Gastrocnemius medialis (tissue), 4 donors: ENCODE measurements around the gene ACBD5.
"Not testable (repeated sequence)": the region's sequence is repeated elsewhere in the genome, so short reads cannot be mapped to it uniquely, and the experiment has no call there.

Experiments used
- POLR2A ChIP-seq, 2 donors: fragments of 450-650 bp; IDR thresholded peaks; one replicate each; pipeline ENCODE4 v1.6.1; 2017; ENCODE audit warnings: antibody characterized with exemption in 2 of 2, mild to moderate bottlenecking in 2 of 2, moderate library complexity in 2 of 2
- TF ChIP-seq, protein P1 (sequence below), 5 experiments: fragments of 450-650 bp in 3 of 5; fragments of 200-600 bp in 2 of 5; sonication (generic) in 2 of 5; IDR thresholded peaks in 4 of 5; conservative IDR thresholded peaks in 1 of 5; 1 replicate in 4 of 5; 2 replicates in 1 of 5; pipeline ENCODE4 v1.5.1; 2016 to 2019; ENCODE audit warnings: antibody characterized with exemption in 5 of 5, mild to moderate bottlenecking in 3 of 5, moderate library complexity in 3 of 5

DNA sequence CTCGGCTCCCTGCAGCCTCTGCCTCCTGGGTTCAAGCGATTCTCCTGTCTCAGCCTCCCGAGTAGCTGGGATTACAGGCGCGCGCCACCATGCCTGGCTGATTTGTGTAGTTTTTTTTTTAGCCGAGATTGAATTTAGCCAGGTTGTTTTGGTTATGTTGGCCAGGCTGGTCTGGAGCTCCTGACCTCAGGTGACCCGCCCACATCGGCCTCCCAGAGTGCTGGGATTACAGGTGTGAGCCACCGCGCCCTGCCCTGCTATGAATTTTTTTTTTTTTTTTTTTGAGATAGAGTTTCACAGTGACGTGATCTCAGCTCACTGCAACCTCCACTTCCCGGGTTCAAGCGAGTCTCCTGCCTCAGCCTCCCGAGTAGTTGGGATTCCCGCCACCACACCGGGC lies 84.0 kb downstream of the ACBD5 start:
- TF ChIP-seq, protein P1, sequence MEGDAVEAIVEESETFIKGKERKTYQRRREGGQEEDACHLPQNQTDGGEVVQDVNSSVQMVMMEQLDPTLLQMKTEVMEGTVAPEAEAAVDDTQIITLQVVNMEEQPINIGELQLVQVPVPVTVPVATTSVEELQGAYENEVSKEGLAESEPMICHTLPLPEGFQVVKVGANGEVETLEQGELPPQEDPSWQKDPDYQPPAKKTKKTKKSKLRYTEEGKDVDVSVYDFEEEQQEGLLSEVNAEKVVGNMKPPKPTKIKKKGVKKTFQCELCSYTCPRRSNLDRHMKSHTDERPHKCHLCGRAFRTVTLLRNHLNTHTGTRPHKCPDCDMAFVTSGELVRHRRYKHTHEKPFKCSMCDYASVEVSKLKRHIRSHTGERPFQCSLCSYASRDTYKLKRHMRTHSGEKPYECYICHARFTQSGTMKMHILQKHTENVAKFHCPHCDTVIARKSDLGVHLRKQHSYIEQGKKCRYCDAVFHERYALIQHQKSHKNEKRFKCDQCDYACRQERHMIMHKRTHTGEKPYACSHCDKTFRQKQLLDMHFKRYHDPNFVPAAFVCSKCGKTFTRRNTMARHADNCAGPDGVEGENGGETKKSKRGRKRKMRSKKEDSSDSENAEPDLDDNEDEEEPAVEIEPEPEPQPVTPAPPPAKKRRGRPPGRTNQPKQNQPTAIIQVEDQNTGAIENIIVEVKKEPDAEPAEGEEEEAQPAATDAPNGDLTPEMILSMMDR (IDR thresholded peaks at IDR 0.05 in 4 of 5, conservative IDR thresholded peaks at IDR 0.05 in 1 of 5): not testable (repeated sequence)
- TF ChIP-seq POLR2A (IDR thresholded peaks at IDR 0.05): not testable (repeated sequence)
